ENCODE measurements around the gene TPPP. TPM values are rescaled to one million over a fixed set of nuclear protein-coding genes. Genes with fewer than 3 reads are reported as not detected.
A peak's percentile ranks its signal among the peaks of the same experiment; 100 is the strongest.

The TPPP gene
- polyA plus RNA-seq, 1 donor (not counting 4 experiments of a cell fraction or from before 2014, with no cell fraction given): 0.88 TPM

GRCh38 chr5:616484-617039 lies 76.6 kb downstream of the TPPP start:
- Histone ChIP-seq H3K4me1 (ENCODE audit: control insufficient read depth, extremely low read depth, insufficient read depth, low read length) (peaks cover 6% of the 10 kb centered on the region), H3K9me3 (ENCODE audit: control insufficient read depth, low read depth, low read length) (no peaks in the 10 kb centered on the region), H3K9me1 (ENCODE audit: control insufficient read depth, extremely low read depth, insufficient read depth, low read length) (no peaks in the 10 kb centered on the region), H3K27me3 (ENCODE audit: control insufficient read depth, extremely low read depth, insufficient read depth, low read length) (no peaks in the 10 kb centered on the region), H3K4me2 (ENCODE audit: control insufficient read depth, extremely low read depth, insufficient read depth, low read depth, low read length) (no peak overlapping the region), H3K36me3 (ENCODE audit: control insufficient read depth in 2 of 2, extremely low read depth in 1 of 2, insufficient read depth in 2 of 2, low read length in 2 of 2) (peaks cover 9 to 17% of the 10 kb centered on the region in 2 experiments), H3K27ac (ENCODE audit: control insufficient read depth, insufficient read depth, low read length) (no peak overlapping the region), H2AFZ (ENCODE audit: control insufficient read depth, low read length) (no peak overlapping the region), H3K79me2 (ENCODE audit: control insufficient read depth, insufficient read depth, low read length) (peaks cover 46% of the 10 kb centered on the region), H3K9ac (ENCODE audit: control insufficient read depth, extremely low read depth, insufficient read depth, low read length) (no peak overlapping the region), H4K20me1 (ENCODE audit: control insufficient read depth, extremely low read depth, insufficient read depth, low read length) (no peaks in the 10 kb centered on the region), H3K4me3 (ENCODE audit: control insufficient read depth in 2 of 3, extremely low read depth in 1 of 3, insufficient read depth in 2 of 3, low read depth in 1 of 3, low read length in 3 of 3) (no peak overlapping the region)
- TF ChIP-seq EZH2 (IDR thresholded peaks at IDR 0.05; ENCODE audit: low read length) (no peak), CTCF (optimal IDR thresholded peaks at IDR 0.05 in 1 of 3, IDR thresholded peaks at IDR 0.05 in 1 of 3, conservative IDR thresholded peaks at IDR 0.05 in 1 of 3; ENCODE audit: extremely low read depth in 1 of 3, insufficient read depth in 2 of 3, low read length in 3 of 3) (no peak)
- DNase-seq (ENCODE audit: low read depth, low spot score) (no peak), FAIRE-seq (no peak)
- dilution Hi-C loops (cut with MboI; ENCODE audit: extremely low pct_ligation_motif_present, low sequenced_read_pairs): no loop called here

GRCh38 chr5:612498-613424 lies 80.4 kb downstream of the TPPP start:
- Histone ChIP-seq H3K4me1 (ENCODE audit: control insufficient read depth, extremely low read depth, insufficient read depth, low read length) (peaks cover 6% of the 10 kb centered on the region), H3K9me3 (ENCODE audit: control insufficient read depth, low read depth, low read length) (no peaks in the 10 kb centered on the region), H4K20me1 (ENCODE audit: control insufficient read depth, extremely low read depth, insufficient read depth, low read length) (no peaks in the 10 kb centered on the region), H3K79me2 (ENCODE audit: control insufficient read depth, insufficient read depth, low read length) (peaks cover 44% of the 10 kb centered on the region), H3K9me1 (ENCODE audit: control insufficient read depth, extremely low read depth, insufficient read depth, low read length) (no peaks in the 10 kb centered on the region), H3K4me3 (ENCODE audit: control insufficient read depth in 2 of 3, extremely low read depth in 1 of 3, insufficient read depth in 2 of 3, low read depth in 1 of 3, low read length in 3 of 3) (peak overlapping the region; percentile 84 to 90 (median 89)), H2AFZ (ENCODE audit: control insufficient read depth, low read length) (peak overlapping the region; percentile 80), H3K27me3 (ENCODE audit: control insufficient read depth, extremely low read depth, insufficient read depth, low read length) (no peaks in the 10 kb centered on the region), H3K9ac (ENCODE audit: control insufficient read depth, extremely low read depth, insufficient read depth, low read length) (peak overlapping the region; percentile 81), H3K27ac (ENCODE audit: control insufficient read depth, insufficient read depth, low read length) (peak overlapping the region; percentile 75), H3K4me2 (ENCODE audit: control insufficient read depth, extremely low read depth, insufficient read depth, low read depth, low read length) (peak overlapping the region; percentile 87), H3K36me3 (ENCODE audit: control insufficient read depth in 2 of 2, extremely low read depth in 1 of 2, insufficient read depth in 2 of 2, low read length in 2 of 2) (no peaks in the 10 kb centered on the region)
- dilution Hi-C loops (cut with MboI; ENCODE audit: extremely low pct_ligation_motif_present, low sequenced_read_pairs): no loop called here
- FAIRE-seq (no peak), DNase-seq (ENCODE audit: low read depth, low spot score) (no peak)
- no peak for TF ChIP-seq EZH2 (IDR thresholded peaks at IDR 0.05; ENCODE audit: low read length)
- TF ChIP-seq CTCF (optimal IDR thresholded peaks at IDR 0.05 in 1 of 3, IDR thresholded peaks at IDR 0.05 in 1 of 3, conservative IDR thresholded peaks at IDR 0.05 in 1 of 3; ENCODE audit: extremely low read depth in 1 of 3, insufficient read depth in 2 of 3, low read length in 3 of 3): no peak

Data from keratinocyte (primary cell).